NCI-H146 treated with DMSO at 0.1 percent for 48 hours (cell line): ENCODE measurements around the gene ZDHHC9.

Experiments
- DNase-seq: peaks from one replicate; lab custom pipeline; 2025; ENCODE audit not compliant: unreplicated experiment; lab: John Stamatoyannopoulos, UW

Gene ZDHHC9

DNA sequence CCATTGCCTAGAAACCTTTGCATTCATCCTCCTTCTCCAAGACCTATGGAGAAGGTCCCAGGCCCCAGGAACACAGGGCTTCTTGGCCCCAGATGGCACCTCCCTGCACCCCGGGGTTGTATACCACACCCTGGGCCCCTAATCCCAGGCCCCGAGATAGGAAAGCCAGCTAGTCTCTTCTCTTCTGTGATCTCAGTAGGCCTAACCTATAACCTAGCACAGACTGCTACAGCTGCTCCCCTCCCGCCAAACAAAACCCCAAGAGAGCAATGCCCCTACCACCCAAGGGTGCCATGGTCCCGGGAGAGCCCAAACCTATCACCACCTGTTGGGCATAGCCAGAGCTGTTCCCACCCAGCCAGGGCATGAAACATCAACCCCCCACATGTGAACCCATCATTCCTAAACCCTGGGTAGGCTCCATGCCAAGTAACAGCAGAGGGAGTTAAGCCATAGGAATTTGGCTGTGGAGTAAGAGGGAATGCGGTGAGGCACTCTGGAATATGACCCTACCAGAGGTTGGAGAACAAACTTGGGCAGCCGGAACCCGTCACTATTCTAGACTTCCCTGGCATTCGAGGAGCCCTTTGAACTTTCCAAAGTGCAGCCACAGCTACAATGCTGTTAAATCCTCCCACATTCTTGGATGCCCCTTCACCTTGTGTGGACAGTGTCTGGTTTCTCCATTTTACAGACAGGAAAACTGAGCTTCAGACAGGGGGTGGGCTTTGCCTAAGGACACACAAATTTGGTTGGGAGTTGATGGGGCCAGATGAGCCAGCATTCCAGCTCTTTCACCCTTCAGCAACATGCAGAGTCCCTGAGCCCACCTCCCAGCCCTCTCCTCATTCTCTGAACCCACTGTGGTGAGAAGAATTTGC lies 74.9 kb downstream of the ZDHHC9 start:
- DNase-seq = no peak

DNA sequence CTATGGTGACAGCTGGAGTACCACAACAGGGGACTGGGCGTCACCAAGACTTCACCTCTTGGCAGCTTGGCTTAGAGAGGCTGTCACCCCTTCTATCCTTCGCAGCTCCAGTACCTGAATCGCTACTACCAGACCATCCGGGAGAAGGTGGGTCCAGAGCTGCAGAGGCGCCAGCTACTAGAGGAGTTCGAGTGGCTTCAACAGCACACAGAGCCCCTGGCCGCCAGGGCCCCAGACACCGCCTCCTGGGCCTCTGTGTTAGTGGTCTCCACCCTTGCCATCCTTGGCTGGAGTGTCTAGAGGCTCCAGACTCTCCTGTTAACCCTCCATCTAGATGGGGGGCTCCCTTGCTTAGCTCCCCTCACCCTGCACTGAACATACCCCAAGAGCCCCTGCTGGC lies 75.5 kb downstream of the ZDHHC9 start:
- no peak for DNase-seq

DNA sequence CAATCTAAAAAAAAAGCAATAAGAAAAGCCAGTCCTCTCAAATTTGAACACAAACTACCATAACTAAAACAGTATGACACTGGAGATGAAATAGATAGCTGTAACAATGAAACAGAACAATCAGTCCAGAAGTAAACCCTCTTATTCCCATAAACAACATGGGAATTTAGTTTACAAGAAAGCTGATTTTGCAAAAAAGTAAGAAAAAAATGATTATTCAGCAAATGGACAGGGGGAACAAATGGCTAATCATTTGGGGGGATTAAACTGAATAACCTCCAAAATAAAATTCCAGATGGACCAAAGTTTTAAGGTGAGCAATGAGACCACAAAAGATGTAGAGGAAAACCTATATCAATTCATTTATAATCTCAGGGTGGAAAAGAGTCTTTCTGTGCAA lies 80.0 kb downstream of the ZDHHC9 start:
- DNase-seq = no peak

DNA sequence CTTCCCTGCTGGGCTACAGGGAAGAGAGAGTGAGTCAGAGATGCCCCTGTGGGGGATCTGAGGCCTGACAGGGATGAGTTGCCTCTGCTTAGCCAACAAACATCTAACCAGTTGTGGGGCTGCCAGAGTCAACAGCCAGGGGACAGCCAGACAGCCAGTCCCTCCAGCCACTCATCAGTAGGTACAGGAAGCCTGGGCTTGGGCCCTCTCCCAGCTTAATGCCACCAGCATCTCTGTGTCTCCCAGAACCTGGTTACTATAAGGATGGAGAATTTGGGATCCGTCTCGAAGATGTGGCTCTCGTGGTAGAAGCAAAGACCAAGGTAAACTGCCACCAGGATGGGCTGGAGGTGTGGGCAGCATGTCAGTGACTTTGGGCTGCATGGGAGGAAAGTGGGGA lies 81.2 kb downstream of the ZDHHC9 start:
- DNase-seq = no peak

DNA sequence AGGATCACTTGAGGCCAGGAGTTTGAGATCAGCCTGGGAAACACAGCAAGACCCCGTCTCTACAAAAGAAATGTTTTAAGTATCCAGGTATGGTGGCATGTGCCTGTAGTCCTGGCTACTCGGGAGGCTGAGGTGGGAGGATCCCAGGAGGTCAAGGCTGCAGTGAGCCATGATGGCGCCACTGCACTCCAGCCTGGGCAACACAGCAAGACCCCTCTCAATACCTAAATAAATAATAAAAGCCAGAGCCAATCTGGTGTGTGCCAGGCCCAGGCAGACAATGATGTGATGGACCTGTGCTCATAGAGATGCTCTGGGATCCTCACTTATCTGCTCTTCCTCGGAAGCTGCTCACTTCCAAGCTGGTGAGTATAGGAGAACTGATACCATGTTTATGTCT lies 82.1 kb downstream of the ZDHHC9 start:
- no peak for DNase-seq

DNA sequence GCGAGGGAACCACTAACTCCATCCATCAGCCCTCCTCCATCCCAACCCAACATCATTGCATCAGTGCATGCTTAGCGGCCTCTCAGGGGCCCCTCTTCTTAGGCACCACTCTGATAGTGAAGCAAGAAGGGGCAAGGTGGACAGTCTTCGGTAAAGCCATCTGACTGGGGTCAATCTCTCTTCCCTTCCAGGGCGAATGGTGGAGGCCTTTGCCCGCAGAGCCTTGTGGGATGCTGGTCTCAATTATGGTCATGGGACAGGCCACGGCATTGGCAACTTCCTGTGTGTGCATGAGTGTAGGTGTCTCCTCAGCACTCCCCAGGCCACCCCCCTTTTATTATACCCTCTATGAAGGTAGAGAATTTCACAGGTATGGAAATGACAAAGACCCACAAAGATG lies 82.7 kb downstream of the ZDHHC9 start:
- no peak for DNase-seq

DNA sequence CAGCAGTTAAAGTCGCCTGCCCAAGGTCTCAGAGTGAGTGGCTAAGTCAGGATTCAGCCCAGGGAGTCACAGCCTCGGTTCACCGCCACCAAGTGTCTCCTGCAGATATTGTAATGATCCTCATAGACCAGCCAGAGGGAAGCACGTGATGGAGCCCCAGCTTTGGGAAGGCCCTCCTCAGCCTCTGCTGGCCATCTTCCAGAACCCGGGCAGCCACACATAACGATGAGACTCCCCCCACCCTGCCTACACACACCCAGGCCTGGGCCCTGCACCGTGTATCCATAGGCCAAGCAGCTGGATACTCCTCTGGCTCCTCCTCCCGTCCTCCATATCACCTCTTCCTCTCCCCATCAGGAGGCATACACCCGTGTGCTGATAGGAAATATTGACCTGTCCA lies 83.5 kb downstream of the ZDHHC9 start:
- DNase-seq = no peak

DNA sequence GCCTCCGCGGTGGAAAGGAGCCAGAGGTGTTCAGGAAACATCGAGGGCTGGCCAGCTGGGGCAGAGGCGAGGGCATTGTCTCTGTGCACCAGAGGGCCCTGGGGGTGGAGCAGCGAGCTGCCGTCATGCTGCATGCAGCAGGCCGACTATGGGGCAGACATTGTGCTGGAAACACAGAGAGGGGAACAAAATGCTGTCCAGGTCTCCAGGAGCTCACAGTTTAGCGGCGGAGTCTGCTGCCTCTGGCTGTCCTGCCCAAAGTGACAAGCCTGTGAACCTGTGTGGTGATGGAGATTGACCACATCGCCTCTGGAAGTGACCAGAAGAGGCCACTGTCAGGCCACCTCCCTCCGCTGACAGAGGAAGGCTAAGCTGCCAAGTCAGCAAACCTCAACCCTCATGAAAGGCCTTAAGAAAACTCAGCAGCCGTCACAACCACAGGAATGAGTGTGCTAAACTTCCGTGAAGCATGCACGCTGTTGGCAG lies 84.1 kb downstream of the ZDHHC9 start:
- DNase-seq = no peak

DNA sequence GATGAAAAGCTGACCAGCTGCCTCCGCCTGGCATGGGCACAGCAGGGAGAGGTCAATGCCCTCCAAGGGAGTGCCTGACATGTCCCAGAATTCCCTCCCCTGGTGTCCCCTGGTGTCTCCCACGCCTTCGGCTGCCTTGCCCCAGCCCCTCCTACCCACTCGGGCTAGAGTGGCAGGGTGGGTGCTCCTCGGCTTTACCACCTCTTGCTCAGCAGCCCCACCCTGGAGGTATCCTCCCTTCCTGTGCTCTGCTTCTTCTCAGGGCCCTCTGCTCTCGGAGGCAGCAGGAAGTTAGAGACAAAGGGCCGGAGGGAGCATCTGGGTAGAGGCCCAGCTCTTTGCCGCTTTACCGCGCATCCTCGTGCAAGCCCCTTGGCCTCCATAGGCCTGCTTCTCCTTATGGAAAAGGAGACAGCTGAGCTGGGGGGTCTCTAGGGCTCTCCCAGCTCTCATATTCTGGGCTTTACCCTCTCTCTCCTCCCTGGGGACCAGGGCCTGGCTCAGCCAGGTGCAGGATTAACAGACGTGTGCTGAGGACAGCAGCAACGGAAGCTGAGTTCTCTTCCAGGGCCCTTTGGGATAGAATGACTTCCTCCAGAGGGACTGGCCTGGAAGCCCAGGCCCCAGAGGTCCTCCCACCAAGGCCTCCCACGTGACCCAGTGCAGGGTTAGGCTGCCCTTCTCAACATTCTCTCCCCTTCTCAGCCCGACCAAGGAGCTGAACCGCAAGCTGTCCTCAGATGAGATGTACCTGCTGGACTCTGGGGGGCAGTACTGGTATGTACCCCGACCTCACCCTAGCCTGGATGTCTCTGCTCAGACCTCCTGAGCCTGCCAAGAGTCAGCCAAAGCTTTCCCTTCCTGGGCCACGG lies 87.7 kb downstream of the ZDHHC9 start:
- no peak for DNase-seq

DNA sequence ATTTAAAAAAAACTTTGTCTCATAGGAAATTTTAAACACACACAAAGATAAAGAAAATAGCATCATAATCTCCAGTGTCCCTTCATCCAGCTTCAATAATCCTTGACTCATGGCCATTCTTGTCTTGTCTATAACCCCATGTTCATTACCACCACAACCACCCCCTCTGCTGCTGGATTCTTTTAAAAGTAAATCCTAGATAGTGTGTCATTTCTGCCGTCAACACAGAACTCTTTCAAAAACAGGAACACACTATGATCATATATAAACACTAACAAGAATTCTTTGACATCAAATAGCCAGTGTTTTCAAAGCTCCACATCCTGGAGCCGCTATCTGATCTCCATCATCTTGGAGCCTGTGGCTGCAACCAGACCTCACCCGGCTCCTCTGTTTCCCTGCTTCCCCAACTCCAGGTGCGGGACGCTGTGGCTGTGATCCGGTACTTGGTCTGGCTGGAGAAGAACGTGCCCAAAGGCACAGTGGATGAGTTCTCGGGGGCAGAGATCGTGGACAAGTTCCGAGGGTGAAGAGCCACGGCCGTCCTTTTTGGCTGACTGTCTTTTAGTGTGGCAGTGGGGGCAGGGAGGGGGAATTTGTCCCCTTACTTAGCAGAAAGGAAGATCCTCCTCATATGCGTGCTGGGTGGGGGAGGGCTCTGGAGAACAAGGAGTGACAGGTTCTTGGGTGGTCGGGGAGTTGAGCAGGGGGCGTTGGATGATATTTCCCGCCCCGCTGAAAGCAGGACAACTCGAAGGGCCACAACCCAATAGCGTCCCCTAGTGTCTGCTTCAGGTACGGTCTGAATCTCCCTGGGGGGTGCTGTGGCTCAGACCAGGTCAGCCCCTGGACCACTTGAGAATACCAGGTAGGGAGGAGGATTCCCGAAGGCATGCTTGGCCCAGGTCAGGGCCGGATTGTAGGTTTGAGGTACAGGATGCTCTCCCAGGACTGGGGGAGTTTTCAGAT lies 89.3 kb downstream of the ZDHHC9 start:
- DNase-seq = no peak
